HCT116 (cell line): ENCODE results near the gene PAX2. TPM values are rescaled to one million over a fixed set of nuclear protein-coding genes. Genes with fewer than 3 reads are reported as not detected.

Source experiments
- ATAC-seq: fragments of 200-7000 bp; cut with Tn5 transposase; 2 replicates; pipeline ENCODE4 v1.9.1; 2020; ENCODE audit warnings: mild to moderate bottlenecking, moderate library complexity
- BruUV-seq: library from RNA; stranded (reverse); fragments of 400-500 nt; replicated peaks from 2 replicates; lab custom pipeline; 2021; lab: Mats Ljungman, UMichigan
- CTCF ChIA-PET: fragments of 300-600 bp; sonication (Branson Sonifier 250); formaldehyde crosslinking; loops from one replicate; lab custom pipeline; 2021; ENCODE audit warnings: antibody characterized with exemption; lab: Charles Lee
- POLR2A ChIA-PET: fragments of 300-600, 350-600 bp; sonication (Branson Sonifier 250); formaldehyde crosslinking; loops from one replicate; lab custom pipeline; 2021; ENCODE audit warnings: antibody characterized with exemption; lab: Charles Lee
- RAD21 ChIA-PET, 2 experiments: fragments of 300-600 bp; sonication (Branson Sonifier 250); formaldehyde crosslinking; loops; one replicate each; lab custom pipeline; 2023; ENCODE audit warnings: low total read pairs in 2 of 2; ENCODE audit not compliant: uncharacterized antibody in 2 of 2, unreplicated experiment in 2 of 2, low non-redundant PET in 1 of 2; lab: Charles Lee
- DNase-seq: peaks from one replicate; pipeline ENCODE4 v3.0.0-alpha.2; 2010; ENCODE audit warnings: low read depth, low spot score
- H2AFZ ChIP-seq: fragments of 200-600 bp; shearing (Covaris generic), sonication (generic); 2 replicates; pipeline ENCODE4 v1.6.1; 2017; ENCODE audit warnings: low read depth, mixed run types, mixed read lengths, antibody characterized with exemption, low read length; ENCODE audit not compliant: poor library complexity, severe bottlenecking
- H3K27ac ChIP-seq: 2 replicates; pipeline ENCODE4 v1.5.1; 2012; ENCODE audit warnings: low read depth, low read length
- H3K27me3 ChIP-seq: fragments of 200-600 bp; sonication (generic); 2 replicates; pipeline ENCODE4 v1.6.1; 2016; ENCODE audit warnings: mixed run types, low read length, mixed read lengths; ENCODE audit not compliant: insufficient read depth
- H3K36me3 ChIP-seq, 2 experiments: fragments of 200-500 bp in 1 of 2; fragments of 200-600 bp in 1 of 2; sonication (Bioruptor generic) in 1 of 2; sonication (generic) in 1 of 2; 2 replicates each; pipeline versions ENCODE4 v1.5.1 to v1.6.1; 2014 to 2016; ENCODE audit warnings: low read length in 2 of 2, inconsistent platforms in 1 of 2, mixed read lengths in 1 of 2, mixed run types in 1 of 2; ENCODE audit not compliant: insufficient read depth in 2 of 2, control insufficient read depth in 1 of 2
- H3K4me1 ChIP-seq, 2 experiments: fragments of 200-600 bp in 1 of 2; sonication (generic) in 1 of 2; 2 replicates each; pipeline versions ENCODE4 v1.5.1 to v1.6.1; 2012 to 2017; ENCODE audit warnings: low read length in 2 of 2, inconsistent platforms in 1 of 2, mild to moderate bottlenecking in 1 of 2, mixed read lengths in 1 of 2, mixed run types in 1 of 2, moderate library complexity in 1 of 2; ENCODE audit not compliant: insufficient read depth in 2 of 2, control insufficient read depth in 1 of 2
- H3K4me2 ChIP-seq: fragments of 200-600 bp; sonication (generic); 2 replicates; pipeline ENCODE4 v1.6.1; 2017; ENCODE audit warnings: mixed run types, low read length, mixed read lengths
- H3K4me3 ChIP-seq, 2 experiments: fragments of 200-600 bp in 1 of 2; sonication (generic) in 1 of 2; replicated peaks in 1 of 2; 2 replicates each; pipeline ENCODE4 v1.5.1; 2011 to 2016; ENCODE audit warnings: low read length in 2 of 2, control low read depth in 1 of 2, low read depth in 1 of 2, mild to moderate bottlenecking in 1 of 2, mixed read lengths in 1 of 2, mixed run types in 1 of 2
- H3K79me2 ChIP-seq: fragments of 200-600 bp; sonication (generic); 2 replicates; pipeline ENCODE4 v1.6.1; 2017; ENCODE audit warnings: mild to moderate bottlenecking, mixed run types, low read length, moderate library complexity, mixed read lengths; ENCODE audit not compliant: insufficient read depth
- H3K9ac ChIP-seq: fragments of 200-600 bp; sonication (generic); 2 replicates; pipeline ENCODE4 v1.6.1; 2016; ENCODE audit warnings: low read length, mixed read lengths
- H3K9me2 ChIP-seq: fragments of 200-600 bp; sonication (generic), shearing (Covaris generic); 2 replicates; pipeline ENCODE4 v1.6.1; 2017; ENCODE audit warnings: mixed run types, mild to moderate bottlenecking, moderate library complexity; ENCODE audit not compliant: insufficient read depth
- H3K9me3 ChIP-seq, 2 experiments: fragments of 200-500 bp in 1 of 2; fragments of 200-600 bp in 1 of 2; sonication (Bioruptor generic) in 1 of 2; sonication (generic) in 1 of 2; 2 replicates each; pipeline ENCODE4 v1.6.1; 2014 to 2017; ENCODE audit warnings: low read length in 2 of 2, mixed read lengths in 2 of 2, inconsistent platforms in 1 of 2, low read depth in 1 of 2, mild to moderate bottlenecking in 1 of 2, mixed run types in 1 of 2, moderate library complexity in 1 of 2; ENCODE audit not compliant: control insufficient read depth in 1 of 2, insufficient read depth in 1 of 2
- H4K20me1 ChIP-seq: fragments of 200-600 bp; sonication (generic), shearing (Covaris generic); 2 replicates; pipeline ENCODE4 v1.6.1; 2017; ENCODE audit warnings: mixed run types, mild to moderate bottlenecking, moderate library complexity; ENCODE audit not compliant: insufficient read depth
- CTCF ChIP-seq, 3 experiments: fragments of 200-600 bp in 1 of 3; sonication (generic) in 1 of 3; IDR thresholded peaks in 2 of 3; conservative IDR thresholded peaks in 1 of 3; 2 replicates each; pipeline ENCODE4 v1.5.1; 2012 to 2017; ENCODE audit warnings: low read depth in 2 of 3, low read length in 2 of 3, antibody characterized with exemption in 1 of 3, borderline replicate concordance in 1 of 3, control low read depth in 1 of 3, mild to moderate bottlenecking in 1 of 3, mixed read lengths in 1 of 3, mixed run types in 1 of 3, moderate library complexity in 1 of 3; ENCODE audit not compliant: insufficient read depth in 1 of 3
- EZH2 ChIP-seq: fragments of 200-600 bp; sonication (generic); IDR thresholded peaks from 2 replicates; pipeline ENCODE4 v1.6.1; 2017; ENCODE audit warnings: antibody characterized with exemption, mixed run types
- FOSL1 ChIP-seq: IDR thresholded peaks from 2 replicates; pipeline ENCODE4 v1.6.1; 2012; ENCODE audit warnings: low read depth
- intact Hi-C: fragments of 100-400 bp; cut with micrococcal nuclease; formaldehyde crosslinking; loops from 2 replicates; pipeline ENCODE4 v1.10.0; 2022
- total RNA-seq: library from RNA; stranded (reverse); gene quantifications from one replicate; pipeline ENCODE4 v1.2.1, GENCODE V29; 2021; ENCODE audit not compliant: unreplicated experiment
- TF ChIP-seq, protein P1 (sequence below): IDR thresholded peaks from 2 replicates; pipeline ENCODE4 v1.6.1; 2012; ENCODE audit warnings: low read depth
- TF ChIP-seq, protein P2 (sequence below): IDR thresholded peaks from 2 replicates; pipeline ENCODE4 v1.6.1; 2012

Gene PAX2
- total RNA-seq, 1 experiment from 2014 or later = 5.0 TPM

DNA sequence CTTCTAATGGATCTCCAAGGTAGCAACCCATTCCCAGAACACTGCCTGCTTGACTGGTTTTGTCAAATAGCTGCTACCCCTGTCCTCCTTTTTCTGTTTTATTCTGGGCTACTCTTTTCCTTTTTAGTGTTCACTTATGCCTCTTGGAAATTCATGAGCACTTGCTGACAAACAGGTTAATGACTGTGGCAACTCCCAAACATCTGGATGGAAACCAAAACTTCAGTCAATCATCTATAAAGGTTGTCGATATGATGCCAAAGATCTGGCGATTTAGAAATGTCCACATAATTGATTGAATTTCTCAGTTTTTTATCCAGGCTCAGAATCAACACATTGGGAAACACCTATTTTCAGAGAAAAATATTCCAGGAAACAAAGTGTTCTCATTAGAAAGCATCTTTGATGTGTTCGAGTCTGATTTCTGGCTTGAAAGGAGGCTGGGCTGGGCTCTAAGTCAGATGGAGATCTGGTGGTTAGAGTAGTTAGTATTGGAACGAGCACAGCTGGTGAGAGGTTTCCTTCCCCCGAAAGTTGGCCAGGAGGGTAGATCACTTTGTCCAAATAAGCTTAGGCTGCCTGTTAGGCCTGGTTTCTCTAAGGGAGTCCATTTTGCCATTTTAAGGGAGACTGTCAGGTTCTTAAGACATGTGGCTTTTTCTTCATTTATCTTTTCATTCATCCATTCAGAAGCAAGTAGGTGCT, 17.8 kb downstream of the PAX2 start (continued):
- TF ChIP-seq, protein P1, sequence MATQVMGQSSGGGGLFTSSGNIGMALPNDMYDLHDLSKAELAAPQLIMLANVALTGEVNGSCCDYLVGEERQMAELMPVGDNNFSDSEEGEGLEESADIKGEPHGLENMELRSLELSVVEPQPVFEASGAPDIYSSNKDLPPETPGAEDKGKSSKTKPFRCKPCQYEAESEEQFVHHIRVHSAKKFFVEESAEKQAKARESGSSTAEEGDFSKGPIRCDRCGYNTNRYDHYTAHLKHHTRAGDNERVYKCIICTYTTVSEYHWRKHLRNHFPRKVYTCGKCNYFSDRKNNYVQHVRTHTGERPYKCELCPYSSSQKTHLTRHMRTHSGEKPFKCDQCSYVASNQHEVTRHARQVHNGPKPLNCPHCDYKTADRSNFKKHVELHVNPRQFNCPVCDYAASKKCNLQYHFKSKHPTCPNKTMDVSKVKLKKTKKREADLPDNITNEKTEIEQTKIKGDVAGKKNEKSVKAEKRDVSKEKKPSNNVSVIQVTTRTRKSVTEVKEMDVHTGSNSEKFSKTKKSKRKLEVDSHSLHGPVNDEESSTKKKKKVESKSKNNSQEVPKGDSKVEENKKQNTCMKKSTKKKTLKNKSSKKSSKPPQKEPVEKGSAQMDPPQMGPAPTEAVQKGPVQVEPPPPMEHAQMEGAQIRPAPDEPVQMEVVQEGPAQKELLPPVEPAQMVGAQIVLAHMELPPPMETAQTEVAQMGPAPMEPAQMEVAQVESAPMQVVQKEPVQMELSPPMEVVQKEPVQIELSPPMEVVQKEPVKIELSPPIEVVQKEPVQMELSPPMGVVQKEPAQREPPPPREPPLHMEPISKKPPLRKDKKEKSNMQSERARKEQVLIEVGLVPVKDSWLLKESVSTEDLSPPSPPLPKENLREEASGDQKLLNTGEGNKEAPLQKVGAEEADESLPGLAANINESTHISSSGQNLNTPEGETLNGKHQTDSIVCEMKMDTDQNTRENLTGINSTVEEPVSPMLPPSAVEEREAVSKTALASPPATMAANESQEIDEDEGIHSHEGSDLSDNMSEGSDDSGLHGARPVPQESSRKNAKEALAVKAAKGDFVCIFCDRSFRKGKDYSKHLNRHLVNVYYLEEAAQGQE = no peak
- TF ChIP-seq, protein P2, sequence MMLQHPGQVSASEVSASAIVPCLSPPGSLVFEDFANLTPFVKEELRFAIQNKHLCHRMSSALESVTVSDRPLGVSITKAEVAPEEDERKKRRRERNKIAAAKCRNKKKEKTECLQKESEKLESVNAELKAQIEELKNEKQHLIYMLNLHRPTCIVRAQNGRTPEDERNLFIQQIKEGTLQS = no peak
- TF ChIP-seq FOSL1 = no peak

DNA sequence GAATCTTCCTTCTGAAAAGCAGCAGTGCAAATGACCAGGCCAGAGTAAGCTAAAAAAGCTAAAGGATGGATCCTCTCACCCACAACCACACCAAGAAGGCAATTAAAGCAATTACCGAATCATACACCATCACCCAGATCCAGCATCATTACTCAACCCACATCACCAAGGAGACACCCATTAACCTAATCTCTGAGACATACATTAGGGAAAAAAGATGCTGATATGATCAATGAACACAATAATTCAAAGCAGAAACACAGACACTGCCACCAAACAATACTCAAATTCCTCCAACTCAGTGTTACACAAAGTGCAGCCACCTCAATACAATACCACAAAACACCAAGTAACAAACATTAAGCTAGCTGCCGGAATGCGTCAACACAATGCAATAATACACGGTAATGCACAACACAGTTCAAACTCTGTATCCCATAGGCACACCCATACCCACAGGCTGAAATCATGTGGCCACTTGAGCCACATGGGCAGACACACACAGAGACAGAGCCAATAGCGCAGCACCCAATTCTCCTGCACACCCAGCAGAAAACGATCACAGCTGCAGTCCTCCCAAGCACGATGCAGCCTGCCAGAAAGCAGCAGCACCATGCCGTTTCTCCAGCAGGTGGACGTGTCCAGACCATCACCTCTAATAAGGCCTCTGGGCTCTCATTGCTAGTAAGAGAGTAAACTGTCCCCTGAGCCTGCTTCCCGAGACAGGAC, 21.5 kb downstream of the PAX2 start:
- H4K20me1 ChIP-seq = no peaks in the 10 kb centered on the region
- intact Hi-C loops = no loop called here
- H3K4me1 ChIP-seq = no peaks in the 10 kb centered on the region
- DNase-seq = no peak
- peak; percentile 83 for ATAC-seq
- no peak overlapping the region for H3K27ac ChIP-seq
- H3K9ac ChIP-seq = no peak overlapping the region
- POLR2A ChIA-PET = no interaction called here
- RAD21 ChIA-PET = no interaction called here
- no peaks in the 10 kb centered on the region for H3K27me3 ChIP-seq
- CTCF ChIA-PET = interaction anchor here (0.8 to 1.1 kb wide), 2 partner anchors 12 to 112 kb away, joined by 4 read pairs; no protein-coding TSS in a partner anchor
- H3K79me2 ChIP-seq = no peaks in the 10 kb centered on the region
- TF ChIP-seq CTCF (IDR thresholded peaks at IDR 0.05 in 2 of 3, conservative IDR thresholded peaks at IDR 0.05 in 1 of 3; ENCODE audit: borderline replicate concordance in 1 of 3, insufficient read depth in 1 of 3, low read depth in 2 of 3, low read length in 2 of 3) (peak in 2 of 3 experiments; percentile 17 to 38; a peak in 2 of 6 replicates), EZH2 (no peak)
- H3K9me2 ChIP-seq = no peaks in the 10 kb centered on the region
- no peak overlapping the region for H3K4me3 ChIP-seq
- no peaks in the 10 kb centered on the region for H3K9me3 ChIP-seq
- no peak overlapping the region for H2AFZ ChIP-seq
- H3K36me3 ChIP-seq = no peaks in the 10 kb centered on the region
- no peak overlapping the region for H3K4me2 ChIP-seq
- no TSS peak for BruUV-seq
